ENCODE data around the gene NDUFB6.

NDUFB6 gene

DNA sequence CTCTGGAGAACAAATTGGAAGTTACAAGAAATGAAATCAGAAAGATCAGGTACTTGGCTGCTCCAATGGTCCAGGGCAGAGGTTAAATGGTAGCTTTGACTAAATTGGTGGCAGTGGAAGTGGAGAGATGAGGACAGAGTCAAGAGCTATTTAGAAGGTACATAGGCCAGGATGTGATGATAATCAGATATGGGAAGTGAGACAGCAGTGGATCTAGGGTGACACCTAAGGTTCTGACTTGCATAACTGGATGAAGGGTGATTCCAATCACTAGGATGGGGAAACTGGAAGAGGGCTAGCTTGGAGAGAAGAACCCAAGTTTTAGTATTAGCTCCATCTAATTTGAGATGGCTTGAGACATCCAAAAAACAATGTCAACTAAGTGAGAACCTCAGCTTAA is 24.0 kb upstream of the NDUFB6 start:
- Histone ChIP-seq H3K4me1 (ENCODE audit: control insufficient read depth, low read depth, low read length) (no peaks in the 10 kb centered on the region), H3K4me2 (ENCODE audit: low read length) (no peak overlapping the region), H2BK5ac (ENCODE audit: low read length) (no peak overlapping the region), H3K27ac (ENCODE audit: low read depth, low read length) (no peak overlapping the region), H4K5ac (ENCODE audit: low read length) (no peak overlapping the region), H3K79me2 (ENCODE audit: control insufficient read depth, insufficient read depth, low read length) (no peaks in the 10 kb centered on the region), H3K4me3 (ENCODE audit: low read length) (no peak overlapping the region), H4K8ac (ENCODE audit: low read depth, low read length) (no peak overlapping the region), H3K23ac (ENCODE audit: low read length) (no peak overlapping the region), H3K4ac (ENCODE audit: low read depth, low read length) (no peak overlapping the region), H3K18ac (ENCODE audit: low read length) (no peak overlapping the region), H3K27me3 (ENCODE audit: insufficient read depth, low read length, poor library complexity) (no peaks in the 10 kb centered on the region), H2BK15ac (replicated peaks; ENCODE audit: low read depth) (no peak overlapping the region), H3K79me1 (ENCODE audit: low read length) (no peaks in the 10 kb centered on the region), H2BK120ac (ENCODE audit: low read depth, low read length) (no peak overlapping the region), H2AK5ac (ENCODE audit: low read length) (no peak overlapping the region), H3K9ac (ENCODE audit: low read length) (no peak overlapping the region), H3K56ac (ENCODE audit: low read length) (no peak overlapping the region), H3K36me3 (ENCODE audit: control insufficient read depth, insufficient read depth, low read length) (no peaks in the 10 kb centered on the region)
- DNase-seq: no peak

DNA sequence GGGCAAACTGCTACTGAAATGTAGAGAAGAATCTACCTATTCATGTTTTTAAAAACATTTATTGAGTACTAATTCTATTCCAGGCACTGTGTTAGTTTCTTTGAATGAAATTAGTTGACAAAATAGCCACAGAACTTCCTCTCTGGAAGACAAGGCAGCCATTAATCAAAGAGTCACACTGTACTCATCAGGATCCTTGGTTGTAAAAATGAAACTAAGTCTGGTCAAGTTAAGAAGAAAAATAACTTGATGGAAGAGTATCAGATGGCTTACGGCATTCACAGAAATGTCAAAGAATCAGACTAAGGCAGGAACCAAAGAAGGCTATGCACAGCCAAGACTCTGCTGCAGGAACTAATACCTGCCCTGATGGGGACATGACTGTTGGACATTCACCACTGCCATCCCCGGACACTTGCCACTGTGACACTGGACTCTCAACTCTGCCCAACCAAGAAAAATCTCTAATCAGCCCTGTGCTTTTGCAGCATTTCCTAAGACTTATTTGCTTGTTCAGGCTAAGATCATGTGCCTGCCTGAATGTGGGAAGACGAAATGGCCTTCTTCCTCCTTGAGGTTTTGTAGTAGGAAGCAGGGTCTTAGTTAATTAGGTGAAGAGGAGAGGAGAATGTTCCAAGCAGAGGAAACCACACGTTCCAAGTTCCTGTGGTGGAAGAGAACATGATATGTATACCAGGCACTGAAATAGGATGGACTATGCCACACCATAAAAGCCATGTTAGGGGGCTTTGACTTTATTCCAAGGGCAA is 23.3 kb upstream of the NDUFB6 start:
- H3K4me2 ChIP-seq (ENCODE audit: low read length): no peak overlapping the region
- no peak overlapping the region for H3K4ac ChIP-seq (ENCODE audit: low read depth, low read length)
- no peaks in the 10 kb centered on the region for H3K27me3 ChIP-seq (ENCODE audit: insufficient read depth, low read length, poor library complexity)
- DNase-seq: no peak
- H3K36me3 ChIP-seq (ENCODE audit: control insufficient read depth, insufficient read depth, low read length): no peaks in the 10 kb centered on the region
- no peaks in the 10 kb centered on the region for H3K79me1 ChIP-seq (ENCODE audit: low read length)
- no peak overlapping the region for H2BK15ac ChIP-seq (replicated peaks; ENCODE audit: low read depth)
- no peak overlapping the region for H3K18ac ChIP-seq (ENCODE audit: low read length)
- no peaks in the 10 kb centered on the region for H3K79me2 ChIP-seq (ENCODE audit: control insufficient read depth, insufficient read depth, low read length)
- H4K8ac ChIP-seq (ENCODE audit: low read depth, low read length): no peak overlapping the region
- no peak overlapping the region for H2BK5ac ChIP-seq (ENCODE audit: low read length)
- WGBS (ENCODE audit: extremely low coverage, insufficient coverage, low lambda C conversion rate): no CpG with 5 or more reads among the region's 4 CpGs
- no peak overlapping the region for H3K9ac ChIP-seq (ENCODE audit: low read length)
- H2AK5ac ChIP-seq (ENCODE audit: low read length): no peak overlapping the region
- H4K5ac ChIP-seq (ENCODE audit: low read length): no peak overlapping the region
- no peak overlapping the region for H3K27ac ChIP-seq (ENCODE audit: low read depth, low read length)
- H3K4me1 ChIP-seq (ENCODE audit: control insufficient read depth, low read depth, low read length): no peaks in the 10 kb centered on the region
- H3K23ac ChIP-seq (ENCODE audit: low read length): no peak overlapping the region
- H3K56ac ChIP-seq (ENCODE audit: low read length): no peak overlapping the region
- no peak overlapping the region for H2BK120ac ChIP-seq (ENCODE audit: low read depth, low read length)
- no peak overlapping the region for H3K4me3 ChIP-seq (ENCODE audit: low read length)

DNA sequence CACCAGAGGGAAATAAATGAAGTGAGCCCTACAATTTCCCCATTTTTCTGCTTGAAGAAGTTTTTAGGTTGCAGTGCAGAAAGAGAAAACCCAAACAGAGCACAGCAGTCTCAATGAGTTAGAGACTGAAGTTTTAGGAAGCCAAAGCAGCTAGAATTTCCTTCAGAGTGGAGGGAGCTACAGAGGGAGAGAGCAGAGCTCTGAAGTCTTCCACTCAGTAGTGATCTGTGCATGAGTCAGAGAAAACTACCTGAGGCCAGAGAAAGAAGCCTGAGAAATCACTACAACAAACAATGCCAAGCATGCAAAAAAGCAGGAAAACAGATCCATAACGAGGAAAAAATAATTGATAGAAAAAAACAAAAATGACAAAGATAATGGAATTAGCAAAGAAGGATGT is 17.9 kb upstream of the NDUFB6 start:
- Histone ChIP-seq H2AK5ac (ENCODE audit: low read length) (no peak overlapping the region), H3K18ac (ENCODE audit: low read length) (no peak overlapping the region), H3K9ac (ENCODE audit: low read length) (no peak overlapping the region), H3K4me1 (ENCODE audit: control insufficient read depth, low read depth, low read length) (no peaks in the 10 kb centered on the region), H3K36me3 (ENCODE audit: control insufficient read depth, insufficient read depth, low read length) (no peaks in the 10 kb centered on the region), H4K8ac (ENCODE audit: low read depth, low read length) (no peak overlapping the region), H3K56ac (ENCODE audit: low read length) (no peak overlapping the region), H3K4me2 (ENCODE audit: low read length) (no peak overlapping the region), H2BK5ac (ENCODE audit: low read length) (no peak overlapping the region), H3K79me2 (ENCODE audit: control insufficient read depth, insufficient read depth, low read length) (no peaks in the 10 kb centered on the region), H4K5ac (ENCODE audit: low read length) (no peak overlapping the region), H3K4me3 (ENCODE audit: low read length) (no peak overlapping the region), H2BK15ac (replicated peaks; ENCODE audit: low read depth) (no peak overlapping the region), H3K27ac (ENCODE audit: low read depth, low read length) (no peak overlapping the region), H3K27me3 (ENCODE audit: insufficient read depth, low read length, poor library complexity) (no peaks in the 10 kb centered on the region), H2BK120ac (ENCODE audit: low read depth, low read length) (no peak overlapping the region), H3K79me1 (ENCODE audit: low read length) (no peaks in the 10 kb centered on the region), H3K23ac (ENCODE audit: low read length) (no peak overlapping the region), H3K4ac (ENCODE audit: low read depth, low read length) (no peak overlapping the region)
- no CpG with 5 or more reads among the region's 1 CpG for WGBS (ENCODE audit: extremely low coverage, insufficient coverage, low lambda C conversion rate)
- DNase-seq: no peak

DNA sequence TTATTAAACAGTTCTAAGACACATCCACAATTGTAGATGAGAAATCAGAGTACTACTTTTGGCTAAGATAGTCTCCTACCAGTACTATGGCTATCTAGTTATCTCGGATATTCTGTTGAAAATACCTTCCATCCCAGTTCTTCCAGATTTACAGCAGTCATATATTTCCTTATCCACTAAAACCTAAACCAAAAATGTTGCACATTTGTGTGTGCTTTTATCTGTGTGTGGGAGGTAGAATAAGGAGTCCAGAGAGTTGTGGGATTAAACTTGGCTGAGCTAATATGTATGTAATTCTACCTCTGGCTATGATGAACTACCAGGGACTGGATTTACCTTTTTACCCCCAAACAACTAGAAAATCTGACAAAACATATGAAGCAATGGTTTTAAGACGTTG is 17.5 kb upstream of the NDUFB6 start:
- no peak overlapping the region for H3K4me2 ChIP-seq (ENCODE audit: low read length)
- no peak overlapping the region for H4K5ac ChIP-seq (ENCODE audit: low read length)
- DNase-seq: no peak
- H3K79me2 ChIP-seq (ENCODE audit: control insufficient read depth, insufficient read depth, low read length): no peaks in the 10 kb centered on the region
- H3K18ac ChIP-seq (ENCODE audit: low read length): no peak overlapping the region
- no peak overlapping the region for H3K56ac ChIP-seq (ENCODE audit: low read length)
- no peak overlapping the region for H3K9ac ChIP-seq (ENCODE audit: low read length)
- no peak overlapping the region for H2BK5ac ChIP-seq (ENCODE audit: low read length)
- no CpG with 5 or more reads among the region's 2 CpGs for whole genome bisulfite sequencing (ENCODE audit: extremely low coverage, insufficient coverage, low lambda C conversion rate)
- H3K27ac ChIP-seq (ENCODE audit: low read depth, low read length): no peak overlapping the region
- no peak overlapping the region for H2AK5ac ChIP-seq (ENCODE audit: low read length)
- H3K27me3 ChIP-seq (ENCODE audit: insufficient read depth, low read length, poor library complexity): no peaks in the 10 kb centered on the region
- H3K4me1 ChIP-seq (ENCODE audit: control insufficient read depth, low read depth, low read length): no peaks in the 10 kb centered on the region
- no peak overlapping the region for H2BK120ac ChIP-seq (ENCODE audit: low read depth, low read length)
- H2BK15ac ChIP-seq (replicated peaks; ENCODE audit: low read depth): no peak overlapping the region
- no peak overlapping the region for H4K8ac ChIP-seq (ENCODE audit: low read depth, low read length)
- no peaks in the 10 kb centered on the region for H3K36me3 ChIP-seq (ENCODE audit: control insufficient read depth, insufficient read depth, low read length)
- no peak overlapping the region for H3K23ac ChIP-seq (ENCODE audit: low read length)
- no peak overlapping the region for H3K4me3 ChIP-seq (ENCODE audit: low read length)
- no peaks in the 10 kb centered on the region for H3K79me1 ChIP-seq (ENCODE audit: low read length)
- H3K4ac ChIP-seq (ENCODE audit: low read depth, low read length): no peak overlapping the region

DNA sequence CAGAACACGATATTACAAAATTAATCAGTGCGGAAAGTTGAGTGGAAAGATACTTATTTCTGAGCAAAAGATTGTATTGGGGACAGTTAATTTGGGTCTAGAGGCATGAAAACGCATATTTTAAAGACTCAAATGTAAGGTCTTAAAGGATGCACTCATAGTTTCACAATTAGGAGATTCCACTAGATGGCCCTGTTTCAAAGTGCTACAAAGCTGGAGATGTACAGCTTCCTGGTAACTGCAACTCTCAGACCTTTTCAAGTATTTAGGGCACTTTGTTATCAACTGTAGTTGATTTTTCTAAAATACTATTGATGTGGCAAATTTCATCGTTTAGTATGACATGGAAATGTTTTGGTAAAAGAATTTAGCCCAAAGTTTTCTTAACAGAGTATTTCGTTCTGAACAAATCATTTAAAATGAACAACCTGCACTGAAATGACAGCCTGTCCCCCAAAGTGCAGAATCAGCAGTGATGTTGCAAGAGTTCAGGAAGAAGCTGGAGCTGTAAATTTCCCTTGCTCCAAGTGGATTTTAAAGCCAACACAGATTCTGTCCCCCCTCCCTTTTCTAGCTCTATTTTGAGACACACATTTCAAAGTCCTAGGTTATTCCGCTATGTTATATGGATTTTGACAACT is 16.2 kb upstream of the NDUFB6 start:
- DNase-seq: peak; percentile 51
- Histone ChIP-seq H3K23ac (ENCODE audit: low read length) (no peak overlapping the region), H3K4me1 (ENCODE audit: control insufficient read depth, low read depth, low read length) (no peaks in the 10 kb centered on the region), H3K36me3 (ENCODE audit: control insufficient read depth, insufficient read depth, low read length) (no peaks in the 10 kb centered on the region), H3K27ac (ENCODE audit: low read depth, low read length) (no peak overlapping the region), H3K79me1 (ENCODE audit: low read length) (no peaks in the 10 kb centered on the region), H2AK5ac (ENCODE audit: low read length) (no peak overlapping the region), H3K4me2 (ENCODE audit: low read length) (no peak overlapping the region), H3K4ac (ENCODE audit: low read depth, low read length) (no peak overlapping the region), H2BK5ac (ENCODE audit: low read length) (no peak overlapping the region), H3K9ac (ENCODE audit: low read length) (no peak overlapping the region), H3K27me3 (ENCODE audit: insufficient read depth, low read length, poor library complexity) (no peaks in the 10 kb centered on the region), H4K5ac (ENCODE audit: low read length) (no peak overlapping the region), H4K8ac (ENCODE audit: low read depth, low read length) (no peak overlapping the region), H3K4me3 (ENCODE audit: low read length) (no peak overlapping the region), H2BK15ac (replicated peaks; ENCODE audit: low read depth) (no peak overlapping the region), H3K79me2 (ENCODE audit: control insufficient read depth, insufficient read depth, low read length) (no peaks in the 10 kb centered on the region), H2BK120ac (ENCODE audit: low read depth, low read length) (no peak overlapping the region), H3K18ac (ENCODE audit: low read length) (no peak overlapping the region), H3K56ac (ENCODE audit: low read length) (no peak overlapping the region)
- WGBS (ENCODE audit: extremely low coverage, insufficient coverage, low lambda C conversion rate): no CpG with 5 or more reads among the region's 6 CpGs

DNA sequence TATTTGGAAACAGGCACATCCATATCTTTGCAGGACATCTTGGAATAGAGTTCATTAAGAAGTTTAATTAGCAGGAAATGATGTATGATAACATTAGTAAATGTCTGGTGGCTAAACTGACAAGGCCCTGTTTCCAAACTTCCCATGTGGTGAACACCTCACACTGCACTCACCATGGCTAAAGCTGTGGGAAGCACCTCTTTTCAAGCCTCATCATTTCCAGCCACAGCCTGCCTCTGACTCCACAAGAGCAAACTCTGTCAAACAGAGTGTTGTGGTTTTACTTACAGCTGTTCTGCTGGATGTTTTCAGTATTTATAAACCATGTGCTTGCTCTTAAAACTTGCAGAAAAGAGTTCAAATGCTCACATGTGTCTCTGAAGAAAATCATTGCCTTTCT is 14.9 kb upstream of the NDUFB6 start:
- H3K56ac ChIP-seq (ENCODE audit: low read length): no peak overlapping the region
- H3K4me1 ChIP-seq (ENCODE audit: control insufficient read depth, low read depth, low read length): no peaks in the 10 kb centered on the region
- no peaks in the 10 kb centered on the region for H3K79me1 ChIP-seq (ENCODE audit: low read length)
- no peak overlapping the region for H3K9ac ChIP-seq (ENCODE audit: low read length)
- no peak for DNase-seq
- H3K4me3 ChIP-seq (ENCODE audit: low read length): no peak overlapping the region
- H3K36me3 ChIP-seq (ENCODE audit: control insufficient read depth, insufficient read depth, low read length): no peaks in the 10 kb centered on the region
- H3K27ac ChIP-seq (ENCODE audit: low read depth, low read length): no peak overlapping the region
- H3K23ac ChIP-seq (ENCODE audit: low read length): no peak overlapping the region
- H2AK5ac ChIP-seq (ENCODE audit: low read length): no peak overlapping the region
- no peak overlapping the region for H4K5ac ChIP-seq (ENCODE audit: low read length)
- H4K8ac ChIP-seq (ENCODE audit: low read depth, low read length): no peak overlapping the region
- no peak overlapping the region for H2BK5ac ChIP-seq (ENCODE audit: low read length)
- no peaks in the 10 kb centered on the region for H3K27me3 ChIP-seq (ENCODE audit: insufficient read depth, low read length, poor library complexity)
- H3K4me2 ChIP-seq (ENCODE audit: low read length): no peak overlapping the region
- no peak overlapping the region for H2BK120ac ChIP-seq (ENCODE audit: low read depth, low read length)
- no peak overlapping the region for H3K18ac ChIP-seq (ENCODE audit: low read length)
- H3K4ac ChIP-seq (ENCODE audit: low read depth, low read length): no peak overlapping the region
- H3K79me2 ChIP-seq (ENCODE audit: control insufficient read depth, insufficient read depth, low read length): no peaks in the 10 kb centered on the region
- no peak overlapping the region for H2BK15ac ChIP-seq (replicated peaks; ENCODE audit: low read depth)
